HepG2 (cell line): ENCODE results near the gene NR1H3. TPM values are rescaled to one million over a fixed set of nuclear protein-coding genes. Genes with fewer than 3 reads are reported as not detected.

ENCODE experiments used
- ARHGAP35 ChIP-seq: sonication (generic); formaldehyde crosslinking; IDR thresholded peaks from 2 replicates; pipeline ENCODE4 v1.9.0; 2022; ENCODE audit warnings: mild to moderate bottlenecking, inconsistent platforms, moderate library complexity, missing genetic modification reagents, borderline replicate concordance
- FOXP1 ChIP-seq, 2 experiments: fragments of 450-650 bp in 1 of 2; IDR thresholded peaks; 2 replicates each; pipeline ENCODE4 v1.6.1; 2017 to 2018; ENCODE audit warnings: antibody characterized with exemption in 1 of 2
- GTF3A ChIP-seq: sonication (generic); formaldehyde crosslinking; conservative IDR thresholded peaks from 2 replicates; pipeline ENCODE4 v1.4.0; 2020; ENCODE audit warnings: mild to moderate bottlenecking, missing genetic modification reagents
- NCOA2 ChIP-seq: sonication (generic); formaldehyde crosslinking; IDR thresholded peaks from 2 replicates; pipeline ENCODE4 v1.8.0; 2022; ENCODE audit warnings: inconsistent platforms
- SMARCC2 ChIP-seq: fragments of 450-650 bp; IDR thresholded peaks from 2 replicates; pipeline ENCODE4 v1.6.1; 2017; ENCODE audit warnings: antibody characterized with exemption, mild to moderate bottlenecking
- U2AF2 ChIP-seq: fragments of 200-400 bp; formaldehyde crosslinking; IDR thresholded peaks from 2 replicates; pipeline ENCODE4 v1.6.1; 2017; ENCODE audit warnings: low read depth, mild to moderate bottlenecking, low read length
- ZFP36L1 ChIP-seq: sonication (generic); formaldehyde crosslinking; IDR thresholded peaks from 2 replicates; pipeline ENCODE4 v1.8.0; 2022; ENCODE audit warnings: mild to moderate bottlenecking, missing genetic modification reagents, moderate library complexity
- ZNF263 ChIP-seq: sonication (generic); formaldehyde crosslinking; IDR thresholded peaks from 2 replicates; pipeline ENCODE4 v1.4.0; 2020; ENCODE audit warnings: missing genetic modification reagents
- ZNF430 ChIP-seq: sonication (generic); formaldehyde crosslinking; IDR thresholded peaks from 2 replicates; pipeline ENCODE4 v1.9.0; 2021; ENCODE audit warnings: mild to moderate bottlenecking, missing genetic modification reagents
- ZNF44 ChIP-seq: sonication (generic); formaldehyde crosslinking; IDR thresholded peaks from 2 replicates; pipeline ENCODE4 v1.5.1; 2020; ENCODE audit warnings: mild to moderate bottlenecking, missing genetic modification reagents
- ZNF501 ChIP-seq: sonication (generic); formaldehyde crosslinking; IDR thresholded peaks from 2 replicates; pipeline ENCODE4 v1.5.1; 2020; ENCODE audit warnings: mild to moderate bottlenecking, moderate library complexity, missing genetic modification reagents
- ZNF724P ChIP-seq: sonication (generic); formaldehyde crosslinking; IDR thresholded peaks from 2 replicates; pipeline ENCODE4 v1.8.0; 2022; ENCODE audit warnings: missing genetic modification reagents, borderline replicate concordance
- polyA plus RNA-seq, 8 experiments: library from polyadenylated mRNA; depleted of rRNA in 3 of 8; stranded (reverse) in 7 of 8; unstranded in 1 of 8; fragments of >200 nt; fragmentation: Illumina TruSeq in 4 of 8; extraction: Trizol in 4 of 8; gene quantifications; 2 replicates each; pipeline versions ENCODE4 v1.2.1 to v1.2.3, GENCODE V29; 2011 to 2016; ENCODE audit warnings: low read depth in 4 of 8, missing spikeins in 1 of 8, mixed read lengths in 1 of 8; ENCODE audit not compliant: insufficient read depth in 1 of 8
- total RNA-seq, 5 experiments: library from RNA; depleted of rRNA; stranded (reverse); fragments of >200 nt; fragmentation: Illumina TruSeq; extraction: Trizol; gene quantifications; 2 replicates each; pipeline ENCODE4 v1.2.3, GENCODE V29; 2016; ENCODE audit warnings: low read depth in 1 of 5
- TF ChIP-seq, protein P1 (sequence below), 2 experiments: sonication (generic) in 1 of 2; formaldehyde crosslinking in 1 of 2; IDR thresholded peaks; 2 replicates each; pipeline versions ENCODE4 v1.5.1 to v1.6.1; 2011 to 2020; ENCODE audit warnings: borderline replicate concordance in 1 of 2, low read depth in 1 of 2, low read length in 1 of 2, mild to moderate bottlenecking in 1 of 2, missing genetic modification reagents in 1 of 2, moderate library complexity in 1 of 2
- TF ChIP-seq, protein P2 (sequence below): IDR thresholded peaks from 2 replicates; pipeline ENCODE4 v1.6.1; 2018; ENCODE audit warnings: missing genetic modification reagents, mild to moderate bottlenecking, missing compliant biosample characterization
- TF ChIP-seq, protein P3 (sequence below): sonication (generic); formaldehyde crosslinking; IDR thresholded peaks from 2 replicates; pipeline ENCODE4 v1.4.0; 2020; ENCODE audit warnings: missing genetic modification reagents, borderline replicate concordance
- TF ChIP-seq, protein P4 (sequence below): sonication (generic); formaldehyde crosslinking; IDR thresholded peaks from 2 replicates; pipeline ENCODE4 v1.5.1; 2020; ENCODE audit warnings: mild to moderate bottlenecking, missing genetic modification reagents, moderate library complexity
- TF ChIP-seq, protein P5 (sequence below): sonication (generic); formaldehyde crosslinking; IDR thresholded peaks from 2 replicates; pipeline ENCODE4 v1.8.0; 2022; ENCODE audit warnings: missing genetic modification reagents, low read depth, mild to moderate bottlenecking, borderline replicate concordance
- TF ChIP-seq, protein P6 (sequence below): sonication (generic); formaldehyde crosslinking; IDR thresholded peaks from 2 replicates; pipeline ENCODE4 v1.8.1; 2023; ENCODE audit warnings: mild to moderate bottlenecking, missing genetic modification reagents

Gene NR1H3
- total and polyA plus RNA-seq, 2 of the 13 experiments (the other 11 are each of a cell fraction or from before 2014, with no cell fraction given): 41.8 to 102 TPM

DNA sequence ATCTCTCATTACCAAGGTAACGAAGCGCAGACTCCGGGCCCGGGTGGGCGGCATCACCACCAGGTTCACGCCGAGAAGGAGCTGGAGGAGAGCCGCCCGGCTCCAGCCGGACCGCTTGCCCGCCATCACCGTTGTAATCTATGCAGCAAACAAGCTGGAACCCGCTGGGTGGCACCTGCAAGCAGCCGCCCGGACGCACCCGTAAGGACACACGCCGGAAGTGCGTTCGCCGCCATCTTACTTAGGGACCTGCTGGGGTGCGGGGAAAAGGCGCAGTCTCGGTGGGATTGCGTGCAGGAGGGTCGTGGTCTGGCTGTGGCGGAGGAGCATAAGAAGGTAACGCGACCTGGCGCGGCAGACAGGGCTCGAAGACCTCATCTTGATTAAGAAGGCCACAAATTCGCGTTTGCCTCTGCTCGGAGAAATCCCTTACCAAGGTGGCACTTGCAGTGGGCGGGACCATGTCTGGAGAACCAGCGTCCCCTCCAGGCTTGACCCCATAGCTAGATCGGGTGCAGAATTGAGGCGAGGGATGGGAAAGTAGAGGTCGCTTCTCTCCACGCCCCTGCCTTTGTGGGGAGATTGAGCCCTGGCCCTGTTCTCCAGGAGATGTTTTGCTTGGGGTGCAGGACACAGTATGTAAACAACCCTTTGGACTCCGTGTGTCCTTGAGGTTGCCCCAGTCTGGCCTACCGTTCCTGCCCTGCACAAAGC is 9.0 kb upstream of the NR1H3 start, which contains the start of gene ACP2 (continued):
- TF ChIP-seq, protein P1, sequence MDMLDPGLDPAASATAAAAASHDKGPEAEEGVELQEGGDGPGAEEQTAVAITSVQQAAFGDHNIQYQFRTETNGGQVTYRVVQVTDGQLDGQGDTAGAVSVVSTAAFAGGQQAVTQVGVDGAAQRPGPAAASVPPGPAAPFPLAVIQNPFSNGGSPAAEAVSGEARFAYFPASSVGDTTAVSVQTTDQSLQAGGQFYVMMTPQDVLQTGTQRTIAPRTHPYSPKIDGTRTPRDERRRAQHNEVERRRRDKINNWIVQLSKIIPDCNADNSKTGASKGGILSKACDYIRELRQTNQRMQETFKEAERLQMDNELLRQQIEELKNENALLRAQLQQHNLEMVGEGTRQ (IDR thresholded peaks at IDR 0.05; ENCODE audit: low read depth, low read length): no peak
- TF ChIP-seq, protein P1 (CRISPR knock-in tag; IDR thresholded peaks at IDR 0.05; ENCODE audit: borderline replicate concordance): no peak
- TF ChIP-seq U2AF2: peak; percentile 82; the same call in 1 of the 2 replicates
- TF ChIP-seq ZNF501: peak; percentile 90
- TF ChIP-seq, protein P2, sequence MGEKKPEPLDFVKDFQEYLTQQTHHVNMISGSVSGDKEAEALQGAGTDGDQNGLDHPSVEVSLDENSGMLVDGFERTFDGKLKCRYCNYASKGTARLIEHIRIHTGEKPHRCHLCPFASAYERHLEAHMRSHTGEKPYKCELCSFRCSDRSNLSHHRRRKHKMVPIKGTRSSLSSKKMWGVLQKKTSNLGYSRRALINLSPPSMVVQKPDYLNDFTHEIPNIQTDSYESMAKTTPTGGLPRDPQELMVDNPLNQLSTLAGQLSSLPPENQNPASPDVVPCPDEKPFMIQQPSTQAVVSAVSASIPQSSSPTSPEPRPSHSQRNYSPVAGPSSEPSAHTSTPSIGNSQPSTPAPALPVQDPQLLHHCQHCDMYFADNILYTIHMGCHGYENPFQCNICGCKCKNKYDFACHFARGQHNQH: peak; percentile 93
- TF ChIP-seq ZFP36L1 (CRISPR knock-in tag): peak; percentile 46; the same call in 1 of the 2 replicates
- peak; percentile 42; the same call in 1 of the 2 replicates for TF ChIP-seq ZNF430 (CRISPR knock-in tag)
- TF ChIP-seq, protein P3, sequence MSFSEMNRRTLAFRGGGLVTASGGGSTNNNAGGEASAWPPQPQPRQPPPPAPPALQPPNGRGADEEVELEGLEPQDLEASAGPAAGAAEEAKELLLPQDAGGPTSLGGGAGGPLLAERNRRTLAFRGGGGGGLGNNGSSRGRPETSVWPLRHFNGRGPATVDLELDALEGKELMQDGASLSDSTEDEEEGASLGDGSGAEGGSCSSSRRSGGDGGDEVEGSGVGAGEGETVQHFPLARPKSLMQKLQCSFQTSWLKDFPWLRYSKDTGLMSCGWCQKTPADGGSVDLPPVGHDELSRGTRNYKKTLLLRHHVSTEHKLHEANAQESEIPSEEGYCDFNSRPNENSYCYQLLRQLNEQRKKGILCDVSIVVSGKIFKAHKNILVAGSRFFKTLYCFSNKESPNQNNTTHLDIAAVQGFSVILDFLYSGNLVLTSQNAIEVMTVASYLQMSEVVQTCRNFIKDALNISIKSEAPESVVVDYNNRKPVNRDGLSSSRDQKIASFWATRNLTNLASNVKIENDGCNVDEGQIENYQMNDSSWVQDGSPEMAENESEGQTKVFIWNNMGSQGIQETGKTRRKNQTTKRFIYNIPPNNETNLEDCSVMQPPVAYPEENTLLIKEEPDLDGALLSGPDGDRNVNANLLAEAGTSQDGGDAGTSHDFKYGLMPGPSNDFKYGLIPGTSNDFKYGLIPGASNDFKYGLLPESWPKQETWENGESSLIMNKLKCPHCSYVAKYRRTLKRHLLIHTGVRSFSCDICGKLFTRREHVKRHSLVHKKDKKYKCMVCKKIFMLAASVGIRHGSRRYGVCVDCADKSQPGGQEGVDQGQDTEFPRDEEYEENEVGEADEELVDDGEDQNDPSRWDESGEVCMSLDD (CRISPR knock-in tag): peak; percentile 90
- TF ChIP-seq GTF3A (CRISPR knock-in tag): peak; percentile 86; the same call in 1 of the 2 replicates
- TF ChIP-seq NCOA2: peak; percentile 55
- TF ChIP-seq, protein P4, sequence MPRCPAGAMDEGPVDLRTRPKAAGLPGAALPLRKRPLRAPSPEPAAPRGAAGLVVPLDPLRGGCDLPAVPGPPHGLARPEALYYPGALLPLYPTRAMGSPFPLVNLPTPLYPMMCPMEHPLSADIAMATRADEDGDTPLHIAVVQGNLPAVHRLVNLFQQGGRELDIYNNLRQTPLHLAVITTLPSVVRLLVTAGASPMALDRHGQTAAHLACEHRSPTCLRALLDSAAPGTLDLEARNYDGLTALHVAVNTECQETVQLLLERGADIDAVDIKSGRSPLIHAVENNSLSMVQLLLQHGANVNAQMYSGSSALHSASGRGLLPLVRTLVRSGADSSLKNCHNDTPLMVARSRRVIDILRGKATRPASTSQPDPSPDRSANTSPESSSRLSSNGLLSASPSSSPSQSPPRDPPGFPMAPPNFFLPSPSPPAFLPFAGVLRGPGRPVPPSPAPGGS (CRISPR knock-in tag): peak; percentile 83
- TF ChIP-seq ZNF724P: no peak
- TF ChIP-seq FOXP1 (IDR thresholded peaks at IDR 0.05): no peak
- no peak; the same call in 1 of the 2 replicates for TF ChIP-seq FOXP1 (CRISPR knock-in tag; IDR thresholded peaks at IDR 0.05)
- TF ChIP-seq ARHGAP35 (CRISPR knock-in tag): peak; percentile 88; the same call in 1 of the 2 replicates
- TF ChIP-seq, protein P5, sequence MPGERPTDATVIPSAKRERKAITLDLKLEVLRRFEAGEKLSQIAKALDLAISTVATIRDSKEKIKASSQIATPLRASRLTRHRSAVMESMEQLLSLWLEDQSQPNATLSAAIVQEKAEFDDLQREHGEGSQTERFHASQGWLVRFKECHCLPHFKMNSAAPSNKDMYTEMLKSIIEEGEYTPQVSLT (CRISPR knock-in tag): no peak
- TF ChIP-seq, protein P6, sequence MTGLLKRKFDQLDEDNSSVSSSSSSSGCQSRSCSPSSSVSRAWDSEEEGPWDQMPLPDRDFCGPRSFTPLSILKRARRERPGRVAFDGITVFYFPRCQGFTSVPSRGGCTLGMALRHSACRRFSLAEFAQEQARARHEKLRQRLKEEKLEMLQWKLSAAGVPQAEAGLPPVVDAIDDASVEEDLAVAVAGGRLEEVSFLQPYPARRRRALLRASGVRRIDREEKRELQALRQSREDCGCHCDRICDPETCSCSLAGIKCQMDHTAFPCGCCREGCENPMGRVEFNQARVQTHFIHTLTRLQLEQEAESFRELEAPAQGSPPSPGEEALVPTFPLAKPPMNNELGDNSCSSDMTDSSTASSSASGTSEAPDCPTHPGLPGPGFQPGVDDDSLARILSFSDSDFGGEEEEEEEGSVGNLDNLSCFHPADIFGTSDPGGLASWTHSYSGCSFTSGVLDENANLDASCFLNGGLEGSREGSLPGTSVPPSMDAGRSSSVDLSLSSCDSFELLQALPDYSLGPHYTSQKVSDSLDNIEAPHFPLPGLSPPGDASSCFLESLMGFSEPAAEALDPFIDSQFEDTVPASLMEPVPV (CRISPR knock-in tag): peak; percentile 83; the same call in 1 of the 2 replicates
- peak; percentile 88 for TF ChIP-seq ZNF44 (CRISPR knock-in tag)
- TF ChIP-seq ZNF263 (CRISPR knock-in tag): peak; percentile 77
- TF ChIP-seq SMARCC2: no peak
